ENCODE data around the gene GMPPA. TPM values are rescaled to one million over a fixed set of nuclear protein-coding genes. Genes with fewer than 3 reads are reported as not detected.
A peak's percentile ranks its signal among the peaks of the same experiment; 100 is the strongest.

Gene GMPPA
- total and polyA plus RNA-seq, 9 of the 15 experiments (the other 6 are each of a cell fraction or from before 2014, with no cell fraction given): 7.0 to 101 (median 66.7) TPM

GRCh38 chr2:219498280-219499057, at the start of gene GMPPA (continued):
- no peak for TF ChIP-seq CHD7 (IDR thresholded peaks at IDR 0.05; ENCODE audit: low read depth, low read length)
- no peak for TF ChIP-seq SMC3 (conservative IDR thresholded peaks at IDR 0.05; ENCODE audit: insufficient read depth, low read depth, low read length)
- no peak for TF ChIP-seq NBN (IDR thresholded peaks at IDR 0.05; ENCODE audit: low read depth)
- TF ChIP-seq RAD21 (CRISPR knock-in tag; conservative IDR thresholded peaks at IDR 0.05 in 1 of 2, IDR thresholded peaks at IDR 0.05 in 1 of 2): no peak; a peak in 1 of 4 replicates
- no peak for TF ChIP-seq ATF3 (IDR thresholded peaks at IDR 0.05)
- TF ChIP-seq ATF3 (CRISPR knock-in tag; conservative IDR thresholded peaks at IDR 0.05): no peak
- TF ChIP-seq MAZ (CRISPR knock-in tag; conservative IDR thresholded peaks at IDR 0.05 in 1 of 2, IDR thresholded peaks at IDR 0.05 in 1 of 2): 0 out of 4 replicates have a peak, but pooled peaks of 1 of the 2 experiments have one; percentile 61
- TF ChIP-seq DMBX1 (CRISPR knock-in tag; IDR thresholded peaks at IDR 0.05; ENCODE audit: borderline replicate concordance): no peak
- TF ChIP-seq ZNF197 (CRISPR knock-in tag; IDR thresholded peaks at IDR 0.05; ENCODE audit: low read depth): no peak
- TF ChIP-seq ARID3B (CRISPR knock-in tag; IDR thresholded peaks at IDR 0.05; ENCODE audit: borderline replicate concordance): no peak

Measured in K562 (cell line).